Measurements from ENCODE around the gene SNRNP200.

GRCh38 chr2:96340493-96341414 lies 35.4 kb upstream of the SNRNP200 start:
- TF ChIP-seq CTCF (IDR thresholded peaks at IDR 0.05; ENCODE audit: insufficient read depth, low read length) (no peak), REST (IDR thresholded peaks at IDR 0.05; ENCODE audit: insufficient replicate concordance, low read depth) (no peak), POLR2AphosphoS5 (IDR thresholded peaks at IDR 0.05; ENCODE audit: low read depth) (no peak), SPI1 (IDR thresholded peaks at IDR 0.05; ENCODE audit: borderline replicate concordance, low read depth) (no peak), GABPA (IDR thresholded peaks at IDR 0.05; ENCODE audit: low read depth) (no peak)

All from HL-60 (cell line).